HG02943 (cell line): Measurements from ENCODE around the gene CERS6.

Experiments used
- ATAC-seq: cut with Tn5 transposase; IDR thresholded peaks from one replicate; pipeline ENCODE4 v1.9.1; 2021; ENCODE audit warnings: mild to moderate bottlenecking, low read depth, moderate library complexity; ENCODE audit not compliant: unreplicated experiment

Gene CERS6

GRCh38 chr2:168528469-168528868, 72.4 kb downstream of the CERS6 start:
- no peak for ATAC-seq

GRCh38 chr2:168529054-168529833, 73.2 kb downstream of the CERS6 start:
- no peak for ATAC-seq

- no peak for ATAC-seq
Measured at GRCh38 chr2:168529900-168530561, 74.0 kb downstream of the CERS6 start.

- no peak for ATAC-seq
Measured at GRCh38 chr2:168530982-168531622, 75.0 kb downstream of the CERS6 start.

GRCh38 chr2:168534926-168535325, 78.9 kb downstream of the CERS6 start:
- no peak for ATAC-seq

GRCh38 chr2:168536925-168537466, 80.9 kb downstream of the CERS6 start:
- ATAC-seq: no peak

GRCh38 chr2:168538133-168538532, 82.1 kb downstream of the CERS6 start:
- no peak for ATAC-seq

- ATAC-seq: no peak
Measured at GRCh38 chr2:168538534-168538933, 82.5 kb downstream of the CERS6 start.

GRCh38 chr2:168539945-168540344, 83.9 kb downstream of the CERS6 start:
- no peak for ATAC-seq

- ATAC-seq: no peak
Measured at GRCh38 chr2:168541858-168542257, 85.8 kb downstream of the CERS6 start.

- ATAC-seq: no peak
Measured at GRCh38 chr2:168543037-168543436, 87.0 kb downstream of the CERS6 start.

GRCh38 chr2:168543935-168544334, 87.9 kb downstream of the CERS6 start:
- ATAC-seq: no peak

GRCh38 chr2:168545439-168546082, 89.5 kb downstream of the CERS6 start:
- no peak for ATAC-seq

- no peak for ATAC-seq
Measured at GRCh38 chr2:168550670-168551069, 94.6 kb downstream of the CERS6 start.

GRCh38 chr2:168552450-168552856, 96.4 kb downstream of the CERS6 start:
- ATAC-seq: peak; percentile 95

GRCh38 chr2:168555283-168555682, 99.2 kb downstream of the CERS6 start:
- ATAC-seq: no peak

GRCh38 chr2:168559187-168559586, 103.1 kb downstream of the CERS6 start:
- no peak for ATAC-seq

- ATAC-seq: no peak
Measured at GRCh38 chr2:168560817-168561499, 104.9 kb downstream of the CERS6 start.

GRCh38 chr2:168561991-168562390, 105.9 kb downstream of the CERS6 start:
- no peak for ATAC-seq

- no peak for ATAC-seq
Measured at GRCh38 chr2:168562971-168563370, 106.9 kb downstream of the CERS6 start.
